ENCODE measurements around the gene UPK2. TPM values are rescaled to one million over a fixed set of nuclear protein-coding genes. Genes with fewer than 3 reads are reported as not detected.

The UPK2 gene
- total RNA-seq, 2 donors from 2014 or later = not detected

- Mint-ChIP-seq H3K36me3 (ENCODE audit: low read depth) (peaks cover 7% of the 10 kb centered on the region), H3K4me3 (peak overlapping the region; percentile 98), H3K4me1 (peaks cover 22% of the 10 kb centered on the region), H3K27me3 (no peaks in the 10 kb centered on the region), H3K27ac (peak overlapping the region; percentile 98)
- no peaks in the 10 kb centered on the region for H3K9me3 ChIP-seq (ENCODE audit: control insufficient read depth, low read length, poor library complexity, severe bottlenecking)
- no peak for DNase-seq
- peak; percentile 23 for ATAC-seq
Observed at GRCh38 chr11:118998388-118998717, 42.3 kb downstream of the UPK2 start.

DNA sequence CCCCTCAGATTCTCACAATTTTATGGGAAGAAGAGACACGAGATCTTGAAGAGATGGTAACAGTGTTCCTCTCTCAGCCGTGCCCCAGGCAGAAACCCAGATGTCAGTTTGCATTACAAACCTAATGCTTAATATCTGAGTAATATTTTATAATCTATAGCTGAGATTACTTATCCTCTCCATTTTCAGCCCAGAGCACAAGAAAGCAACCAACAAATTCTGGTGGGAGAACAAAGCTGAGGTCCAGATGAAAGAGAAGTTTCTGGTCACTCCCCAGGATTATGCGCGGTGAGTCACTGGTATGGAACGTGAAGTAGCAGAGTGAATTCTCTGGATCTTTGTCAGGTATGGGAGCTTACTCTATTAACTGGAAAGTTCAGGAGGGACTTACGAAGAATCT, 42.7 kb downstream of the UPK2 start:
- ATAC-seq = no peak

DNA sequence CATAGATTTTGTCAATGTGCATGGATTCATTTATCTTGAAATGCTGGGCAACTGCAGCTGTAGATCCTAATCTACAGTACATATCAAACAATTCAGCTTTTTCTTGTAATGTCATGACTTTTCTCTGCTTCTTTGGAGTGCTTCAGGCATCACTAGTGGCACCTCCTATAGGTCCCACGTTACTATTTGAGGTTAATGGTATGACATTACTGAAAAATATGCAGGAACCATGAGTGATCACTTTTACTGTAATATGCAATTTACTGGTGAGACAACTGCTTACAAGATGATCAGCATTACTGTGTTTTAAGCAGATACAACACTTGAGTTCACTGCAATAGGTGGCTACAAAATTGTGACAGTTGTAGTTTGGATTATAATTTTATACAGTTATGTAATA, 44.8 kb downstream of the UPK2 start:
- Mint-ChIP-seq H3K27me3 (no peaks in the 10 kb centered on the region), H3K4me1 (peaks cover 22% of the 10 kb centered on the region), H3K4me3 (no peak overlapping the region), H3K27ac (no peak overlapping the region), H3K36me3 (ENCODE audit: low read depth) (peaks cover 7% of the 10 kb centered on the region)
- DNase-seq (no peak), ATAC-seq (no peak)
- no peaks in the 10 kb centered on the region for H3K9me3 ChIP-seq (ENCODE audit: control insufficient read depth, low read length, poor library complexity, severe bottlenecking)

More for the DNA sequence above, 42.7 kb downstream of the UPK2 start:
- no peaks in the 10 kb centered on the region for H3K9me3 ChIP-seq (ENCODE audit: control insufficient read depth, low read length, poor library complexity, severe bottlenecking)
- no peak for DNase-seq
- Mint-ChIP-seq H3K27me3 (no peaks in the 10 kb centered on the region), H3K4me3 (peak overlapping the region; percentile 98), H3K4me1 (peaks cover 22% of the 10 kb centered on the region), H3K27ac (peak overlapping the region; percentile 98), H3K36me3 (ENCODE audit: low read depth) (peaks cover 7% of the 10 kb centered on the region)

DNA sequence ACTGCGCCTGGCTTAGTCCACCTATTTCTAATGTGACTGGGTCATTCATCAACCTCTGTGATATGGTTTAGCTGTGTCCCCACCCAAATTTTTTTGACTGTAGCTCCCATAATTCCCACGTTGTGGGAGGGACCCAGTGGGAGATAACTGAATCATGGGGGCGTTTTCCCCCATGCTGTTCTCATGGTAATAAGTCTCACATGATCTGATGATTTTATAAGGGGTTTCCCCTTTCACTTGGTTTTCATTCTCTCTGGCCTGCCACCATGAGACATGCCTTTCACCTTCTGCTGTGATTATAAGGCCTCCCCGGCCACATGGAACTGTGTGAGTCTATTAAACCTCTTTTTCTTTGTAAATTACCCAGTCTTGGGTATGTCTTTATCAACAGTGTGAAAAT, 50.6 kb downstream of the UPK2 start:
- no peak overlapping the region for H3K4me3 Mint-ChIP-seq
- H3K9me3 ChIP-seq (ENCODE audit: control insufficient read depth, low read length, poor library complexity, severe bottlenecking) = no peaks in the 10 kb centered on the region
- H3K36me3 Mint-ChIP-seq (ENCODE audit: low read depth) = peaks cover 3% of the 10 kb centered on the region
- H3K27ac Mint-ChIP-seq = no peak overlapping the region
- ATAC-seq (no peak), DNase-seq (no peak)
- H3K27me3 Mint-ChIP-seq = no peaks in the 10 kb centered on the region
- peaks cover 2% of the 10 kb centered on the region for H3K4me1 Mint-ChIP-seq

Other genes starting within 250 kb of the UPK2 start
- 100 to 1,000 TPM; 218 to 290 TPM for gene DDX6, start 165.1 kb upstream of the UPK2 start, total RNA-seq
- gene CXCR5, start 72.4 kb upstream of the UPK2 start, total RNA-seq = 10 to 100 TPM; 11.1 to 15.0 TPM
- gene BCL9L, start 30.4 kb upstream of the UPK2 start, total RNA-seq = 100 to 1,000 TPM; 186 to 204 TPM
- gene FOXR1, start 15.5 kb downstream of the UPK2 start, total RNA-seq = not detected
- 100 to 1,000 TPM; 116 TPM for gene CENATAC, start 41.8 kb downstream of the UPK2 start, total RNA-seq
- 1,000 to 10,000 TPM; 2,323 to 2,414 TPM for gene RPS25, start 62.0 kb downstream of the UPK2 start, total RNA-seq
- gene TRAPPC4, start 62.5 kb downstream of the UPK2 start, total RNA-seq = 10 to 100 TPM; 62.4 to 69.5 TPM
- gene SLC37A4, start 74.6 kb downstream of the UPK2 start, total RNA-seq = 10 to 100 TPM in 1 of 2 donors, 1 to 10 TPM in 1; 9.0 to 11.0 TPM
- 100 to 1,000 TPM; 132 to 162 TPM for gene HYOU1, start 100.9 kb downstream of the UPK2 start, total RNA-seq
- 10 to 100 TPM; 58.3 to 68.0 TPM for gene VPS11, start 111.5 kb downstream of the UPK2 start, total RNA-seq
- gene HMBS, start 128.6 kb downstream of the UPK2 start, total RNA-seq = 1 to 10 TPM; 8.7 to 9.1 TPM
- gene DPAGT1, start 145.6 kb downstream of the UPK2 start, total RNA-seq = 10 to 100 TPM; 18.9 to 20.5 TPM
- gene C2CD2L, start 151.0 kb downstream of the UPK2 start, total RNA-seq = 10 to 100 TPM; 20.9 to 24.6 TPM
- gene HINFP, start 165.3 kb downstream of the UPK2 start, total RNA-seq = 10 to 100 TPM; 22.3 to 26.1 TPM
- not detected for gene ABCG4, start 192.8 kb downstream of the UPK2 start, total RNA-seq
- gene NLRX1, start 212.4 kb downstream of the UPK2 start, total RNA-seq = 1 to 10 TPM; 6.6 to 6.9 TPM
- gene NHERF4, start 229.2 kb downstream of the UPK2 start, total RNA-seq = 1 to 10 TPM in 1 of 2 donors, under 1 TPM in 1; 0.65 to 1.0 TPM

Measured in T-helper 17 cell (primary cell).